Renal cortical epithelial cell (primary cell): Measurements from ENCODE around the gene ARID5B. TPM values are rescaled to one million over a fixed set of nuclear protein-coding genes. Genes with fewer than 3 reads are reported as not detected.
A peak's percentile ranks its signal among the peaks of the same experiment; 100 is the strongest.

Experiments used
- DNase-seq: peaks from one replicate; pipeline ENCODE4 v3.0.0-alpha.2; 2011; ENCODE audit warnings: low read depth
- total RNA-seq: library from RNA; depleted of rRNA; stranded (reverse); fragments of >200 nt; gene quantifications from 2 replicates; pipeline ENCODE4 v1.2.3, GENCODE V29; 2014

The ARID5B gene
- total RNA-seq, 1 donor from 2014 or later = 53.9 TPM

- DNase-seq = peak; percentile 77
Measured at GRCh38 chr10:62095181-62096122, 194.0 kb downstream of the ARID5B start.

DNA sequence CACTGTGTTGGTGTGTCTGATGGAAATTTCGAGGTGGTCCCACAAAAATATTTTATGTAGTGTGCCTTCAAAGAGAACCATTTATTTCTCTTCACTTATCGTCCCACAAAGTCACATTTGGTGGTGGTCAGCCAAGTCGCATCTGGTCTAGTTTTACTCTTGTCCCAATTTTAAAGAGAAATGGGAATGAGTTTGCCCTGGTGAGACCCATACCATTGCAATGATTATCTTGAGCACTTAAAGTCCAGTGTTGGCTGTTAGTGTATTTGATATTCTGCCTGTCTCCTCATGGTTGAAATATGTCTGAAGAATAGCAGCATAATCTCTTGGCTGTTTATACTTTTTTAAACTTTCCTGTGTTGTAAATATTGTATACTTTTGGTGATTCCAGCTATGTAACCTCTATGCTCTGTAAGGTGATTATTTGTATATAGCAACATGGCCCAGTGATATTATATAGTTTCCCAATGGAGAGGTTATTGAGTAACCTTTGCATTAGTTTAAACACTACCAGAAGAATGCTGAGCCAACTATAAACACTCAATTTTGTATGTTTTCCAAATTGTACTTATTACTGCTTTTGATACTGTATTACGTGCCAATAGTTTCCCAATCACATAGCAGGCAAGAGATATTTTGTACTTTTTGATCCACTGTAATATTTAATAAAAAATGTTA, 194.9 kb downstream of the ARID5B start:
- DNase-seq = no peak

DNA sequence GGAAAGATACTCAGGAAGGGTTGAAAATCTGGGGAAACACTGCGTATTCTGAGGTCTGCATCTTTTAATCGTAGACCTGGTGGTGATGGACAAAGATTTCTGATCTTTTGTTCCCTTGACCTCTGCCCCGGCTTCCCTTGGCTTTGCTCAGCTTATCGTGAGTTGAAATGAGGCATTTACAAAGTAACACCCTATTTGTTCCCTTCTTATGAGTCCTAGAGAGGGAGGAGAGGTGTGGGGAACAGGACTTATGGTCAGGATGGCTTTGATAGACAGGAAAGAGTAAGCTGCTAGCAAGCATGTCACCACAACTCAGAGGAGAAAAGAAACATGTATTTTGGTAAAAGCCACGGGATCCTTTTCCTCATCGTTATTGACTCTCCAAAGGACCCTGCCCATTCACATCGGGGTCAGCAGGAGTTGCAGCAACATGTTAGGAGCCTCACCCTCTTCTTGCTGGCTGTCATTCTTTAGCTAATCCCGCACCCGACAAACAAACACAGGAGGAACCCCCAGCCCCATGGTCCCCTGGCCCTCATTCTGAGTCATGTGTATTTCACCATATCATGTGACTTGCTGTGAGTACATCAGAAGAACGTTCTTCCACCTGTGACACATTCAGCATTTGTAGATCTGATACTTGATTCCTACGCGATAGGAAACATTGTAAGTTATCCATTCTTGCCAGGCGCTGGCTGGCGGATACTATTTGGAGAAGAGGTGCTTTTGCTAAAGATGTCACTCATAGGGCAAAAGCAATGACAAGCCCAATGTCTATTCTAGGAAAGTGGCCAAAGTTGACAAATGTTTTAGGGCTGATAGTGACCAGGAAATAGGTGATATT, 197.0 kb downstream of the ARID5B start:
- peak; percentile 31 for DNase-seq

DNA sequence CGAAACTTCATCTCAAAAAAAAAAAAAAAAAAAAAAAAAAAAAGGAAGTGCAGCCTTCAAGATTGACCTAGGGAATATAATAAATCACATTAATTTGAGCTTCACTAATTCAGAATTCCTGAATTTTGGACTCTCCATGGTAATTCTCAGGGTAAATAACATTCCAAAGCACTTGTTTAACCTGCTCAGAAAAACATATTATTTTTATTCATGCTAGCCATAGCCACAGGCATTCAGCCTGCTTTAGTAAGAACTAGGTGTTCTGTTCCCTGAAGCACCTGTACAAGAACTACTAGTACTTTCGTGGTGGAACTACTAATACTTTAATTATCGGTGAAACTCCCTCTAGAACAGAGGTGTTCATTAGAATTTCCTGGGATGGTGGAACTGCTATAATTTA, 197.8 kb downstream of the ARID5B start:
- peak; percentile 58 for DNase-seq

DNA sequence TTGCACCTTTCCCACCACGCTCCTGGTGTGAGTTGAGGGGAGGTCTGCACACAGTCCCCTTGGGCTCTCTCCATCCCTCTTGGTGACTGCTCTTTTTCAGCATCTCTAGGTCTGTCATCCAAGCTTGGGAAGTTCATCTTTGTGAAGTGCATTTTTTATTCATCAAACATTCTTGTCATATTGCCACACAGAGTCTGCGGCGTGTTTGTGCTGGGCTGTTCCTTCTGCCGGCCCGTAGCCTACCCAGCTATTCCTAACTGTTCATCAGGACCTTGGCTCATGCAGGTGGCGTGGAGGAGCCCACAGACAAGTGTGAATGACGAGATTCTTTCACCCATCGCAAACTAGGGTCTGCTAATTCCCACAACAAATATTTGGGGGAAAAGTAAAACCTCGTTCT, 202.4 kb downstream of the ARID5B start:
- DNase-seq = no peak

- DNase-seq = no peak
Measured at GRCh38 chr10:62106929-62107519, 205.5 kb downstream of the ARID5B start.

DNA sequence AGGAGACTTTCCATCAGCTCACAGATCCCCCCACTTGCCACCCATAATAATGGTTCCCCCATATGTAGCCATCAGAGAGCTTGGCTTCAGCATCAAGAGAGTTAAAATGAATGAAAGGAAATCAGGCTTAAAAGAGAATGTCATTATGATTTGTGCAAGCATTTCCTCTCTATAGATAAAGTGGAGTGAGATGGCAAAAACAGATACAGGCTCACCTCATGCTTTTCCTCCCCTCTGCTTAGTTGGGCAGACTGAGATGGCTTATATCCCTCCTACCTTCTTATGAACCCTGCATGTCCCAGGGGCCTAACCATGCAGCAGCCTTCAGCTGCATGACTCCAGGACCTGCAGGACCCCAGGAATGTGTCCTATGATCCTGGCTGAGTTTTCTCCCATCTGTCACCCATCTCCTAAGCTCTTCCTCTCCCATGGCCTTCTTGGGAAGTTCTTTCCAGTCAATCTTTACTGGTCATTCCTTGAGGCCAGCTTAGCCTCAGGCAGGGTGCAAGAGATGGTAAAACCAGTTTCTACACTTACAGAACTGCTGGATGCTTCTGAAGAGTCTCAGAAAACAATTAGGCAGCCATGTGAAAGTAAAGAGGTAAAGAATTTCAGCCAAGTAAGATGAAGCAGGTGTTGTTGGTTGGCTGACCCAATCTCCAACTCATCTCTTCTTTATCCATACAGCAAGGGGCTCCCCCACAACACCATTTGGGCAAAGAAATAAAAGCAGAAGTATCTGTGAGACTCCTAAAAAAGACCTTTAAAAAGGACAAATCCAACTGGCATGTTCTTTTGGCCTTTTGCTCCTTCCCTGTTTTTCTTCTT, 207.5 kb downstream of the ARID5B start:
- DNase-seq = no peak

DNA sequence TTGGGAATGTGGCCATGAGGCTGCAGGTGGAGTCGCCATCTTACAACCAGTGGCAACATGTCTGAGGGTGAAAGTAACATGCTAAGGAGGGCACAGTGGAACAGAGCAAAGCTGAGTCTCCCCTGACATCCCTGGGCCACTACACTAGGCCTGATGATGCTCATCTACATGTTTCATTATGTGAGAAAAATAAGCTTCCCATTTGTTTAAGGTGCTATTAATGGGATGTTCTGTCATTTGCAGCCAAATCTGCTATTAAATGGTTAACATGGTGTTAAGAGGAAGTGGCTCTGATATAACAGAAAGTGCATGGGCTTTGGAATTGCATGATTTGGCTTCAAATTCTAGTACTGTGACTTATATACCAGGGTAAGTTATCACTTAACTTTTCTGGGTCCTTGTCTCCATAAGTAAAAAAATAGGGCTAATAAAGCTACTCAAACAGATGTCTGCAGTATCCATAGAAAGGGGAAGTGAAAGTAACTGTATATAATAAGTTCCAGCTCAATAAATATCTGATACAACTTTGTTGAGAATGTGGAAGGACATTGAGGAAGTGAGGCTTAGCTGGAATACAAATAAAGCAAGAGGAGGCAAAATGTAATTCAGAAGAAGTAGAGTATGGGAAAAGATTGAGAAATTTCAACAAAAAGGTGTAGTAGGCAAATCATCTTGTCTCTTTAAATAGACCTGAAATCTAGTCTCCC, 208.2 kb downstream of the ARID5B start:
- DNase-seq = no peak

DNA sequence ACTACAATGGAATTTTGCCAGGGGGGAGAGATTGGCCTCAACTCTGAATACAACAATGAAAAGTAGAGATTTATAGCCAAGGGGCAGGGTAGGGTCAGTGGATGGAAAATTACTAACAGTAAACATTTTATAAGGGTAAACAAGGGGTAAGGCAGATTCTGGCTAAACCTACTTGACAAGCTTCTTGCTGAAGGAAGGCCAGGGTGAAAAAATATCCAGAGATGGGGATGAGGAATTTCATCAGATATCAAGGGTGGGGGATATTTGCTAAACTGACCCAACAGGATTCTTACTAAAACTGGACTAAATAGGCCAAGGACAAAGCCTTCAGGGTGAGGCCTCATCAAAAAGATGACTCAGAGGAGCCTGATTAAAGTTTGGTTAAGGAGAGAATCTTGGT, 210.8 kb downstream of the ARID5B start:
- DNase-seq = peak; percentile 37

- no peak for DNase-seq
Measured at GRCh38 chr10:62112963-62113362, 211.5 kb downstream of the ARID5B start.

DNA sequence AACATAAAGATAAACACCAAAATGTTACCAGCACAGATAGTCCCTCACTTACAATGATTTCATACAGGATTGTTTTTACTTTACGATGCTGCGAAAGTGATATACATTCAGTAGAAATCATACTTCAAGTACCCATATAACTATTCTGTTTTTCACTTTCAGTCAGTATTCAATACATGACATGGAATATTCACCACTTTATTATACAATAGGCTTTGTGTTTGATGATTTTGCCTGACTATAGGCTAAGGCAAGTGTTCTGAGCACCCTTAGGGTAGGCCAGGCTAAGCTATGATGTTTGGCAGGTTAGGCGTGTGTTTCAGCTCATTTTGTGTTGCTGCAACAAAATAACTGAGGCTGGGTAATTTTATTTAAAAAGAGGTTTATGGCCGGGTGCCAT, 212.2 kb downstream of the ARID5B start:
- DNase-seq = no peak

GRCh38 chr10:62115321-62115720, 213.8 kb downstream of the ARID5B start:
- DNase-seq = no peak

DNA sequence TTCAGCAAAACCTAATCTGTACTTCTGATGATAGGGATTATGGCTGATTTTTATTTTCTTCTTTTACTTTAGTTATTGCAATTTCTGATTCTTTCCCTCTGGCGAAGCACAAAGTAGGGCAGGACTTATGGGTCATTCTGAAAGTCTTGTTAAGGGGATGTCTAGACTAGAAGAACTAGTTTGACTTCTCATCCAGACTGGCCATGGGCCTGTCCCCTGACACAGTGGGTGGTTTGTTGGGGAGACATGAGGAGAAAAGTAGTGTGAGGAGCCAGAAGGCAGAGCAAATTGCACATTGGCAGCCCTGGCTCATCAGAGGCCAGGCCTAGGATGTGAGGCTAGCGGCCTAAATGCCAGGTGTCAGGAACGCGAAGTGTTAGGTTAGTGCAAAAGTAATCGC, 214.3 kb downstream of the ARID5B start:
- DNase-seq = no peak

- DNase-seq = no peak
Measured at GRCh38 chr10:62116896-62117295, 215.4 kb downstream of the ARID5B start.

DNA sequence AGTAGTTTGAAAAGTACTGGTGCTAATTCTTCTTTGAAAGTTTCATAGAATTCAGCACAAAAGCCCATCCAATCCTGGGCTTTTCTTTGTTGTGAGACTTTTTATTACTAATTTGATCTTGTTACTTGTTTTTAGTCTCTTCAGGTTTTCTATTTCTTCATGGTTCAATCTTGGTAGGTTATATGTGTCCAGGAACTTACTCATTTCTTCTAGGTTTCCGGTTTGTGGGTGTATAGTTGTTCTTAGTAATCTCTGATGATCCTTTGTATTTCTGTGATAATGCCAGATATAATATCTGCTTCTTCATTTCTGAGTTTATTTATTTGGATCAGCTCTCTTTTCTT, 219.7 kb downstream of the ARID5B start:
- DNase-seq = no peak

GRCh38 chr10:62127975-62128374, 226.5 kb downstream of the ARID5B start:
- DNase-seq = no peak

GRCh38 chr10:62130948-62131347, 229.4 kb downstream of the ARID5B start:
- peak; percentile 15 for DNase-seq

GRCh38 chr10:62131724-62132123, 230.2 kb downstream of the ARID5B start:
- no peak for DNase-seq

GRCh38 chr10:62133618-62134017, 232.1 kb downstream of the ARID5B start:
- no peak for DNase-seq

DNA sequence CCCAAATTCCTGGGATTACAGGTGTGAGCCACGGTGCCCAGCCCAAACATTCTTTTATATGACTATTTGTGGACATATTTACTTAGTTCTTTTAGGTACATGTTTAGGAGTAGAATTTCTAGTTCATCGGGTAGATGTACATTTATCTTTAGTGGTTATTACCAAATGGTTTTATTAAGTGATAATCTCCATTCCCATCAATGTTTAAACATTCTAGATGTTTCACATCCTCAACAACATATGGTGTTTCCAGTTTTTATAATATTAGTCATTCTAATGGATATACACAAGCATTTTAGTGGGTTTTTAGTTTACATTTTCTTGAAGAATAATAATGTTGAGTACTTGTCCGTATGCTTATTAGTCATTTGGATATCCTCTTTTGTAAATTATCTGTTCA, 235.4 kb downstream of the ARID5B start:
- DNase-seq = no peak
